ENCODE measurements around the gene RPP25.
"Not testable (repeated sequence)": the region's sequence is repeated elsewhere in the genome, so short reads cannot be mapped to it uniquely, and the experiment has no call there.

RPP25 gene

DNA sequence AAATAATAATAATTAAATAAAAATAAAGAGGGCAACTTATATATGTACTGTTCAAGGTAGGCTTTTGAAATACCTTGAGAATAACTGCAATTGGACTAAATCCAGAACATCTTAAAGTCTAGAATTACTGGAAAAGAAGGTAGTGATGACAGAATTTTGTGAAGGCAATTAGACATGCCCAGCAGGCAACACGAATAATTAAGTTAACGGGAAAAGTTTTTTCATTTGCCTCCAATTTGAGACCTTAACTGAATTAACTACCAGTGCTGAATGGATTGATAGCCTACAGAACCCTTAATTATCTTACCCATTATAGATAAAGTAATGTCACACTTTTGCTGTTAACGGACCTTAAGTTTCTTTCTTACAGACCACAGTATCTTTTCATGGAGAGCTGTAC is 32.0 kb downstream of the RPP25 start:
- Histone ChIP-seq H3K18ac (ENCODE audit: low read length) (no peak overlapping the region), H3K79me1 (ENCODE audit: low read depth, low read length) (peaks cover 2% of the 10 kb centered on the region), H4K8ac (ENCODE audit: low read depth, low read length) (no peak overlapping the region), H3K4ac (ENCODE audit: low read length) (no peak overlapping the region), H3K9me3 (replicated peaks in 1 of 2; ENCODE audit: control insufficient read depth in 2 of 2, insufficient read depth in 1 of 2, low read depth in 1 of 2, low read length in 2 of 2) (no peaks in the 10 kb centered on the region), H2AK5ac (ENCODE audit: low read depth, low read length) (no peak overlapping the region), H4K91ac (ENCODE audit: low read depth, low read length, poor library complexity) (no peak overlapping the region), H2BK5ac (ENCODE audit: low read length) (no peak overlapping the region), H3K23ac (ENCODE audit: low read depth, low read length, poor library complexity) (no peak overlapping the region), H3K4me2 (ENCODE audit: insufficient read depth, low read length, poor library complexity, severe bottlenecking) (no peak overlapping the region), H3K4me3 (ENCODE audit: low read length in 2 of 2) (no peak overlapping the region), H3K4me1 (ENCODE audit: control insufficient read depth in 2 of 2, insufficient read depth in 1 of 2, low read depth in 1 of 2, low read length in 2 of 2) (no peaks in the 10 kb centered on the region), H2BK15ac (ENCODE audit: low read length) (no peak overlapping the region), H2AFZ (ENCODE audit: low read length) (no peak overlapping the region), H2BK120ac (ENCODE audit: low read depth, low read length) (no peak overlapping the region), H3K36me3 (replicated peaks in 1 of 2; ENCODE audit: control insufficient read depth in 2 of 2, insufficient read depth in 2 of 2, low read length in 2 of 2) (peaks cover 14 to 89% of the 10 kb centered on the region in 2 donors), H3K27me3 (ENCODE audit: control insufficient read depth in 3 of 3, insufficient read depth in 3 of 3, low read depth in 1 of 3, low read length in 3 of 3) (no peaks in the 10 kb centered on the region), H3K9ac (ENCODE audit: low read depth, low read length, poor library complexity) (no peak overlapping the region), H3K27ac (replicated peaks; ENCODE audit: low read length) (no peak overlapping the region), H3K14ac (ENCODE audit: low read length) (no peak overlapping the region), H2BK12ac (ENCODE audit: low read length) (no peak overlapping the region)
- WGBS, 2 donors (ENCODE audit: extremely low coverage in 2 of 2, insufficient read length in 2 of 2, insufficient replicate concordance in 1 of 2), result no CpG with 5 or more reads among the region's 3 CpGs
- DNase-seq (ENCODE audit: low spot score), result no peak

DNA sequence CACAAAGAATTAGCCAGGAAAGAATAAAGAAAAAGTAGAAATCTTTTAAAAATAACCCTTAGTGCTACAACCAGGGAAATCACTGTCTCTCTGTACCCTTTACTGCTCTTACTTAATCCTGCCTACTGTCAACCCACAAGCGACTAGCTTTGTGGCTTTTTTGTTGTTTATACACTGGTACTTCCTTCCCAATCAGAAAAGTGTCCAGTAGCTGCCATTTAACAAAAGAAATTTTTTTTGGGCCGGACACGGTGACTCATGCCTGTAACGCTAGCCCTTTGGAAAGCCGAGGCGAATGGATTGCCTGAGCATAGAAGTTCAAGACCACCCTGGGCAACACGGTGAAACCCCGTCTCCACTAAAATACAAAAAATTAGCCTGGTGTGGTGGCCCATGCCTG is 36.1 kb downstream of the RPP25 start:
- Histone ChIP-seq H3K27ac (replicated peaks; ENCODE audit: low read length) (no peak overlapping the region), H3K9me3 (replicated peaks in 1 of 2; ENCODE audit: control insufficient read depth in 2 of 2, insufficient read depth in 1 of 2, low read depth in 1 of 2, low read length in 2 of 2) (no peaks in the 10 kb centered on the region), H3K36me3 (replicated peaks in 1 of 2; ENCODE audit: control insufficient read depth in 2 of 2, insufficient read depth in 2 of 2, low read length in 2 of 2) (peaks cover 17 to 94% of the 10 kb centered on the region in 2 donors), H2BK5ac (ENCODE audit: low read length) (no peak overlapping the region), H2AFZ (ENCODE audit: low read length) (no peak overlapping the region), H3K9ac (ENCODE audit: low read depth, low read length, poor library complexity) (no peak overlapping the region), H3K4ac (ENCODE audit: low read length) (no peak overlapping the region), H3K4me3 (ENCODE audit: low read length in 2 of 2) (no peak overlapping the region), H3K4me1 (ENCODE audit: control insufficient read depth in 2 of 2, insufficient read depth in 1 of 2, low read depth in 1 of 2, low read length in 2 of 2) (no peaks in the 10 kb centered on the region), H2BK15ac (ENCODE audit: low read length) (no peak overlapping the region), H3K4me2 (ENCODE audit: insufficient read depth, low read length, poor library complexity, severe bottlenecking) (no peak overlapping the region), H2AK5ac (ENCODE audit: low read depth, low read length) (no peak overlapping the region), H3K79me1 (ENCODE audit: low read depth, low read length) (no peaks in the 10 kb centered on the region), H4K8ac (ENCODE audit: low read depth, low read length) (no peak overlapping the region), H3K23ac (ENCODE audit: low read depth, low read length, poor library complexity) (no peak overlapping the region), H3K14ac (ENCODE audit: low read length) (no peak overlapping the region), H3K27me3 (ENCODE audit: control insufficient read depth in 3 of 3, insufficient read depth in 3 of 3, low read depth in 1 of 3, low read length in 3 of 3) (no peaks in the 10 kb centered on the region), H3K18ac (ENCODE audit: low read length) (no peak overlapping the region), H4K91ac (ENCODE audit: low read depth, low read length, poor library complexity) (no peak overlapping the region), H2BK120ac (ENCODE audit: low read depth, low read length) (no peak overlapping the region), H2BK12ac (ENCODE audit: low read length) (no peak overlapping the region)
- no peak for DNase-seq (ENCODE audit: low spot score)
- WGBS, 2 donors (ENCODE audit: extremely low coverage in 2 of 2, insufficient read length in 2 of 2, insufficient replicate concordance in 1 of 2), result no CpG with 5 or more reads among the region's 8 CpGs

DNA sequence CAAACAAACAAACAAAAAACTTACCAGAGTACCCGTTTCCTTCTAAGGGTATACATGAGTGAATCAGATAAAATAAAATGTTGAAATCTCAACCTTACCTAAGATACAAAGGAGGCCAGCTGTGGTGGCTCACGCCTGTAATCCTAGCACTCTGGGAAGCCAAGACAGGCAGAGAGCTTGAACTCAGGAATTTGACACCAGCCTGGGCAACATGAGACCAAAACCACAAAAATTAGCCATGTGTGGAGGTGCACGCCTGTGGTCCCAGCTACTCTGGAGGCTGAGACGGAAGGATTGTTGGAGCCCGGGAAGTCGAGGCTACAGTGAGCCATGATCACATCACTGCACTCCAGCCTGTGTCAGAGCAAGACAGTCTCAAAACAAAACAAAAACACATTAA is 38.9 kb downstream of the RPP25 start:
- Histone ChIP-seq H3K4me1 (ENCODE audit: control insufficient read depth in 2 of 2, insufficient read depth in 1 of 2, low read depth in 1 of 2, low read length in 2 of 2) (no peaks in the 10 kb centered on the region), H3K4me3 (ENCODE audit: low read length in 2 of 2) (no peak overlapping the region), H3K23ac (ENCODE audit: low read depth, low read length, poor library complexity) (no peak overlapping the region), H2BK12ac (ENCODE audit: low read length) (no peak overlapping the region), H2AFZ (ENCODE audit: low read length) (no peak overlapping the region), H4K91ac (ENCODE audit: low read depth, low read length, poor library complexity) (no peak overlapping the region), H3K36me3 (replicated peaks in 1 of 2; ENCODE audit: control insufficient read depth in 2 of 2, insufficient read depth in 2 of 2, low read length in 2 of 2) (peaks cover 20 to 89% of the 10 kb centered on the region in 2 donors), H3K18ac (ENCODE audit: low read length) (no peak overlapping the region), H3K9ac (ENCODE audit: low read depth, low read length, poor library complexity) (no peak overlapping the region), H3K14ac (ENCODE audit: low read length) (no peak overlapping the region), H3K9me3 (replicated peaks in 1 of 2; ENCODE audit: control insufficient read depth in 2 of 2, insufficient read depth in 1 of 2, low read depth in 1 of 2, low read length in 2 of 2) (no peaks in the 10 kb centered on the region), H3K79me1 (ENCODE audit: low read depth, low read length) (no peaks in the 10 kb centered on the region), H4K8ac (ENCODE audit: low read depth, low read length) (no peak overlapping the region), H2BK15ac (ENCODE audit: low read length) (no peak overlapping the region), H3K27me3 (ENCODE audit: control insufficient read depth in 3 of 3, insufficient read depth in 3 of 3, low read depth in 1 of 3, low read length in 3 of 3) (no peaks in the 10 kb centered on the region), H2AK5ac (ENCODE audit: low read depth, low read length) (no peak overlapping the region), H3K4me2 (ENCODE audit: insufficient read depth, low read length, poor library complexity, severe bottlenecking) (no peak overlapping the region), H2BK5ac (ENCODE audit: low read length) (no peak overlapping the region), H2BK120ac (ENCODE audit: low read depth, low read length) (no peak overlapping the region), H3K27ac (replicated peaks; ENCODE audit: low read length) (no peak overlapping the region), H3K4ac (ENCODE audit: low read length) (no peak overlapping the region)
- no peak for DNase-seq (ENCODE audit: low spot score)
- WGBS, 2 donors (ENCODE audit: extremely low coverage in 2 of 2, insufficient read length in 2 of 2, insufficient replicate concordance in 1 of 2), result no CpG with 5 or more reads among the region's 6 CpGs

DNA sequence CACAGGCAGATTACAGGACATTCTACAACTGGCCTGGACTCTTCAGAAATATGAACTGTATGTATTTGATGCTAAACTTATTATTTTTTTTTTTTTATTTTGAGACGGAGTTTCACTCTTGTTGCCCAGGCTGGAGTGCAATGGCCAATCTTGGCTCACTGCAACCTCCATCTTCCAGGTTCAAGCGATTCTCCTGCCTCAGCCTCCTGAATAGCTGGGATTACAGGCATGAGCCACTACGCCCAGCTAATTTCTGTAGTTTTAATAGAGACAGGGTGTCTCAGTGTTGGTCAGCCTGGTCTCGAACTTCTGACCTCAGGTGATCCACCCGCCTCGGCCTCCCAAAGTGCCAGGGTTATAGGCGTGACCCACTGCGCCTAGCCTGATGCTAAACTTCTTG is 42.8 kb downstream of the RPP25 start:
- not testable (repeated sequence) for H3K4me2 ChIP-seq (ENCODE audit: insufficient read depth, low read length, poor library complexity, severe bottlenecking); H2AFZ ChIP-seq (ENCODE audit: low read length); H2AK5ac ChIP-seq (ENCODE audit: low read depth, low read length); H3K4ac ChIP-seq (ENCODE audit: low read length); H2BK120ac ChIP-seq (ENCODE audit: low read depth, low read length); H4K91ac ChIP-seq (ENCODE audit: low read depth, low read length, poor library complexity); H3K79me1 ChIP-seq (ENCODE audit: low read depth, low read length); H3K18ac ChIP-seq (ENCODE audit: low read length); H4K8ac ChIP-seq (ENCODE audit: low read depth, low read length); H3K14ac ChIP-seq (ENCODE audit: low read length); DNase-seq (ENCODE audit: low spot score); H3K9me3 ChIP-seq (replicated peaks in 1 of 2; ENCODE audit: control insufficient read depth in 2 of 2, insufficient read depth in 1 of 2, low read depth in 1 of 2, low read length in 2 of 2); H3K23ac ChIP-seq (ENCODE audit: low read depth, low read length, poor library complexity); H3K9ac ChIP-seq (ENCODE audit: low read depth, low read length, poor library complexity); H3K4me1 ChIP-seq (ENCODE audit: control insufficient read depth in 2 of 2, insufficient read depth in 1 of 2, low read depth in 1 of 2, low read length in 2 of 2); H2BK15ac ChIP-seq (ENCODE audit: low read length); H2BK5ac ChIP-seq (ENCODE audit: low read length); H3K27ac ChIP-seq (replicated peaks; ENCODE audit: low read length); H2BK12ac ChIP-seq (ENCODE audit: low read length); H3K4me3 ChIP-seq (ENCODE audit: low read length in 2 of 2); H3K27me3 ChIP-seq (ENCODE audit: control insufficient read depth in 3 of 3, insufficient read depth in 3 of 3, low read depth in 1 of 3, low read length in 3 of 3)
- H3K36me3 ChIP-seq (replicated peaks in 1 of 2; ENCODE audit: control insufficient read depth in 2 of 2, insufficient read depth in 2 of 2, low read length in 2 of 2), result peaks cover 13 to 68% of the 10 kb centered on the region in 2 donors
- no CpG with 5 or more reads among the region's 8 CpGs for WGBS, 2 donors (ENCODE audit: extremely low coverage in 2 of 2, insufficient read length in 2 of 2, insufficient replicate concordance in 1 of 2)
